H1 (cell line): ENCODE data around the gene PLAAT2. TPM values are rescaled to one million over a fixed set of nuclear protein-coding genes. Genes with fewer than 3 reads are reported as not detected.

Source experiments
- CTCF ChIA-PET: fragments of 300-600 bp; sonication (Branson Sonifier 250); formaldehyde crosslinking; loops from one replicate; lab custom pipeline; 2021; ENCODE audit not compliant: partially characterized antibody; lab: Charles Lee
- POLR2A ChIA-PET: fragments of 300-600 bp; sonication (Branson Sonifier 250); formaldehyde crosslinking; loops from one replicate; lab custom pipeline; 2021; ENCODE audit warnings: inconsistent platforms; ENCODE audit not compliant: partially characterized antibody; lab: Charles Lee
- DNase-seq, 2 experiments: peaks; one replicate each; pipeline versions ENCODE4 v3.0.0 to v3.0.0-alpha.2; 2010 to 2022; ENCODE audit warnings: low spot score in 2 of 2, low read depth in 1 of 2, mixed read lengths in 1 of 2
- FAIRE-seq: peaks from 2 replicates; lab custom pipeline; 2011; peaks lifted over from hg19 to GRCh38; lab: Jason Lieb, UNC
- H2AFZ ChIP-seq: 2 replicates; pipeline ENCODE4 v1.8.1; 2012; ENCODE audit warnings: low read length, inconsistent platforms
- H2AK5ac ChIP-seq: 2 replicates; pipeline ENCODE4 v1.6.1; 2013; ENCODE audit warnings: low read depth, low read length
- H2BK120ac ChIP-seq: replicated peaks from 2 replicates; pipeline ENCODE3; 2013; ENCODE audit warnings: low read depth, low read length, inconsistent platforms
- H2BK12ac ChIP-seq: 2 replicates; pipeline ENCODE4 v1.6.1; 2013; ENCODE audit warnings: low read depth, low read length
- H2BK15ac ChIP-seq: 2 replicates; pipeline ENCODE4 v1.6.1; 2013; ENCODE audit warnings: low read length
- H2BK20ac ChIP-seq: 2 replicates; pipeline ENCODE4 v1.6.1; 2013; ENCODE audit warnings: low read length
- H2BK5ac ChIP-seq: 2 replicates; pipeline ENCODE4 v1.6.1; 2013; ENCODE audit warnings: low read depth, low read length
- H3K14ac ChIP-seq: 2 replicates; pipeline ENCODE4 v1.6.1; 2013; ENCODE audit warnings: inconsistent platforms; ENCODE audit not compliant: insufficient read length
- H3K18ac ChIP-seq: 2 replicates; pipeline ENCODE4 v1.6.1; 2013; ENCODE audit warnings: low read length; ENCODE audit errors: extremely low read depth
- H3K23ac ChIP-seq: 2 replicates; pipeline ENCODE4 v1.6.1; 2013; ENCODE audit warnings: inconsistent platforms; ENCODE audit not compliant: insufficient read length
- H3K23me2 ChIP-seq: 2 replicates; pipeline ENCODE4 v1.6.1; 2013; ENCODE audit warnings: low read depth, low read length
- H3K27ac ChIP-seq: 2 replicates; pipeline ENCODE4 v1.6.1; 2011; ENCODE audit warnings: low read depth, low read length, inconsistent platforms
- H3K27me3 ChIP-seq, 4 experiments: replicated peaks in 1 of 4; 1 replicate in 1 of 4; 2 replicates in 3 of 4; pipeline versions ENCODE4 v1.6.1 to v1.8.1; 2011 to 2013; ENCODE audit warnings: low read length in 3 of 4, mild to moderate bottlenecking in 3 of 4, inconsistent platforms in 2 of 4, mixed read lengths in 2 of 4, moderate library complexity in 1 of 4; ENCODE audit not compliant: control insufficient read depth in 3 of 4, insufficient read depth in 3 of 4; ENCODE audit errors: extremely low read depth in 1 of 4
- H3K36me3 ChIP-seq, 4 experiments: 2 replicates each; pipeline versions ENCODE4 v1.6.1 to v1.8.1; 2011 to 2013; ENCODE audit warnings: mild to moderate bottlenecking in 4 of 4, low read length in 3 of 4, moderate library complexity in 2 of 4, control low read depth in 1 of 4, inconsistent platforms in 1 of 4; ENCODE audit not compliant: insufficient read depth in 4 of 4, control insufficient read depth in 2 of 4
- H3K4ac ChIP-seq: replicated peaks from 2 replicates; pipeline ENCODE3; 2013; ENCODE audit warnings: low read length, low read depth, mixed read lengths, inconsistent platforms; ENCODE audit not compliant: insufficient read length
- H3K4me1 ChIP-seq, 4 experiments: replicated peaks in 1 of 4; 1 replicate in 1 of 4; 2 replicates in 3 of 4; pipeline versions ENCODE4 v1.6.1 to v1.8.1; 2011 to 2013; ENCODE audit warnings: low read length in 3 of 4, inconsistent platforms in 2 of 4, mixed read lengths in 1 of 4; ENCODE audit not compliant: insufficient read depth in 4 of 4, control insufficient read depth in 3 of 4
- H3K4me2 ChIP-seq, 2 experiments: 2 replicates each; pipeline versions ENCODE4 v1.6.1 to v1.8.1; 2011 to 2013; ENCODE audit warnings: low read depth in 2 of 2, low read length in 2 of 2, control low read depth in 1 of 2, inconsistent platforms in 1 of 2, mild to moderate bottlenecking in 1 of 2; ENCODE audit not compliant: insufficient read depth in 1 of 2
- H3K4me3 ChIP-seq, 4 experiments: fragments of 200-600, 300-600 bp in 1 of 4; sonication (generic), shearing (Covaris generic), sonication (Bioruptor Twin) in 1 of 4; 2 replicates each; pipeline versions ENCODE4 v1.5.1 to v1.8.1; 2011 to 2016; ENCODE audit warnings: low read length in 4 of 4, low read depth in 3 of 4, control low read depth in 2 of 4, inconsistent platforms in 2 of 4, mild to moderate bottlenecking in 2 of 4, mixed read lengths in 1 of 4, moderate library complexity in 1 of 4; ENCODE audit not compliant: insufficient read depth in 2 of 4; ENCODE audit errors: extremely low read depth in 1 of 4
- H3K56ac ChIP-seq: replicated peaks from 2 replicates; pipeline ENCODE3; 2013; ENCODE audit warnings: low read depth, mild to moderate bottlenecking, mixed read lengths, low read length, inconsistent platforms; ENCODE audit not compliant: insufficient read length
- H3K79me1 ChIP-seq: 2 replicates; pipeline ENCODE4 v1.6.1; 2013; ENCODE audit warnings: low read depth, low read length, control low read depth
- H3K79me2 ChIP-seq, 2 experiments: 2 replicates each; pipeline versions ENCODE4 v1.6.1 to v1.8.1; 2012 to 2013; ENCODE audit warnings: low read length in 2 of 2, mild to moderate bottlenecking in 2 of 2, inconsistent platforms in 1 of 2; ENCODE audit not compliant: insufficient read depth in 2 of 2, control insufficient read depth in 1 of 2
- H3K9ac ChIP-seq, 4 experiments: replicated peaks in 1 of 4; 1 replicate in 1 of 4; 2 replicates in 3 of 4; pipeline versions ENCODE4 v1.6.1 to v1.8.1; 2011 to 2013; ENCODE audit warnings: low read depth in 3 of 4, low read length in 3 of 4, control low read depth in 2 of 4, mild to moderate bottlenecking in 2 of 4, moderate library complexity in 2 of 4, inconsistent platforms in 1 of 4; ENCODE audit errors: extremely low read depth in 1 of 4
- H3K9me3 ChIP-seq, 2 experiments: 2 replicates each; pipeline versions ENCODE4 v1.6.1 to v1.8.1; 2012 to 2013; ENCODE audit warnings: mild to moderate bottlenecking in 2 of 2, moderate library complexity in 2 of 2, control low read depth in 1 of 2, inconsistent platforms in 1 of 2, low read depth in 1 of 2, low read length in 1 of 2, mixed read lengths in 1 of 2; ENCODE audit not compliant: insufficient read depth in 2 of 2
- H4K20me1 ChIP-seq, 2 experiments: replicated peaks in 1 of 2; 2 replicates each; pipeline versions ENCODE3 to v1.8.1; 2011 to 2013; ENCODE audit warnings: inconsistent platforms in 2 of 2, low read length in 2 of 2, mild to moderate bottlenecking in 1 of 2; ENCODE audit not compliant: insufficient read depth in 2 of 2, control insufficient read depth in 1 of 2
- H4K5ac ChIP-seq: 2 replicates; pipeline ENCODE4 v1.6.1; 2013; ENCODE audit warnings: low read length, low read depth, mixed read lengths, inconsistent platforms; ENCODE audit not compliant: insufficient read length
- H4K8ac ChIP-seq: 2 replicates; pipeline ENCODE4 v1.8.0; 2013; ENCODE audit warnings: mild to moderate bottlenecking, moderate library complexity, low read length, inconsistent platforms; ENCODE audit not compliant: insufficient read depth; ENCODE audit errors: extremely low read depth
- H4K91ac ChIP-seq: replicated peaks from 2 replicates; pipeline ENCODE3; 2013; ENCODE audit warnings: low read length, mixed read lengths, inconsistent platforms; ENCODE audit not compliant: insufficient read length
- ATF2 ChIP-seq: IDR thresholded peaks from 2 replicates; pipeline ENCODE4 v1.6.1; 2012; ENCODE audit warnings: low read length, inconsistent platforms
- SP4 ChIP-seq: IDR thresholded peaks from 2 replicates; pipeline ENCODE4 v1.6.1; 2012; ENCODE audit warnings: low read length, inconsistent platforms
- WGBS, 2 experiments: shearing (Covaris generic) in 1 of 2; methylation state at CpG; one replicate each; pipeline versions ENCODE4 v1.1.6 to v1.1.7; 2013 to 2015; ENCODE audit warnings: low lambda C conversion rate in 2 of 2, mixed read lengths in 2 of 2, inconsistent platforms in 1 of 2, low coverage in 1 of 2, missing lambda C conversion rate in 1 of 2; ENCODE audit not compliant: insufficient replicate concordance in 2 of 2, insufficient coverage in 1 of 2, insufficient read length in 1 of 2; ENCODE audit errors: extremely low coverage in 1 of 2, missing lambda C conversion rate in 1 of 2; 5-methylcytosine and 5-hydroxymethylcytosine counted together
- polyA plus RNA-seq, 7 experiments: library from polyadenylated mRNA; depleted of rRNA in 3 of 7; stranded (reverse) in 5 of 7; unstranded in 2 of 7; fragments of >200 nt in 5 of 7; fragments of 200-250 nt in 2 of 7; gene quantifications; 1 replicate in 5 of 7; 2 replicates in 1 of 7; 4 replicates in 1 of 7; pipeline versions ENCODE4 v1.2.1 to v1.2.3, GENCODE V29; 2011 to 2013; ENCODE audit warnings: missing spikeins in 2 of 7, mixed read lengths in 2 of 7
- total RNA-seq: library from RNA; stranded (reverse); fragmentation: NEBNext Ultra II Directional; extraction: Animal tissue kit (Norgen Biotek cat#: 25700); gene quantifications from 2 replicates; pipeline ENCODE4 v1.2.1, GENCODE V29; 2021

The PLAAT2 gene
- total and polyA plus RNA-seq, 2 of the 8 experiments (the other 6 are each of a cell fraction or from before 2014, with no cell fraction given): 0.39 TPM; not detected in 1

GRCh38 chr11:63558459-63559157 lies 4.6 kb downstream of the PLAAT2 start:
- H3K36me3 ChIP-seq: no peaks in the 10 kb centered on the region
- 89% methylated on average over 7 of the region's 7 CpGs; no CpG with 5 or more reads in 1 of the 2 experiments for WGBS, 2 experiments
- H2AFZ ChIP-seq: no peak overlapping the region; the same call in 1 of the 2 replicates
- no peaks in the 10 kb centered on the region for H3K9me3 ChIP-seq
- H3K14ac ChIP-seq: no peak overlapping the region
- no peak overlapping the region for H4K5ac ChIP-seq
- H3K9ac ChIP-seq: 0 out of 7 replicates have a peak overlapping the region, but pooled peaks of 1 of the 4 experiments have one; percentile 10
- no peaks in the 10 kb centered on the region; the same call in 1 of the 2 replicates for H3K23me2 ChIP-seq
- 0 out of 2 replicates have a peak overlapping the region, but pooled peaks have one; percentile 2 for H2BK20ac ChIP-seq
- H2BK120ac ChIP-seq: no peak overlapping the region
- no peak overlapping the region for H3K4ac ChIP-seq
- no peak overlapping the region for H3K4me3 ChIP-seq
- no peaks in the 10 kb centered on the region for H3K27me3 ChIP-seq
- no peaks in the 10 kb centered on the region for H3K79me1 ChIP-seq
- H2BK5ac ChIP-seq: peak overlapping the region; percentile 63; the same call in 1 of the 2 replicates
- FAIRE-seq (no peak), DNase-seq (no peak)
- no peak overlapping the region for H3K27ac ChIP-seq
- H3K56ac ChIP-seq: no peak overlapping the region
- no peaks in the 10 kb centered on the region for H3K79me2 ChIP-seq
- peak overlapping the region; percentile 77; the same call in 1 of the 2 replicates for H2BK12ac ChIP-seq
- peak overlapping the region; percentile 43; the same call in 1 of the 2 replicates for H2AK5ac ChIP-seq
- no peak overlapping the region for H3K23ac ChIP-seq
- no peaks in the 10 kb centered on the region for H4K20me1 ChIP-seq
- H4K91ac ChIP-seq: peak overlapping the region; percentile 57
- CTCF ChIA-PET: interaction anchor here (0.7 to 2.9 kb wide), 4 partner anchors 18 to 79 kb away, joined by 3 to 11 read pairs (median 4); partner anchors contain the start of gene PLAAT4
- POLR2A ChIA-PET: interaction anchor here (0.9 kb wide), 1 partner anchor 9 kb away, joined by 3 read pairs; no protein-coding TSS in a partner anchor
- peaks cover 0 to 7% (median 2%) of the 10 kb centered on the region in 4 experiments; a peak in 3 of 7 replicates for H3K4me1 ChIP-seq
- no peak overlapping the region for H3K4me2 ChIP-seq
- H4K8ac ChIP-seq: no peak overlapping the region
- H3K18ac ChIP-seq: no peak overlapping the region
- 0 out of 2 replicates have a peak overlapping the region, but pooled peaks have one; percentile 22 for H2BK15ac ChIP-seq
- TF ChIP-seq ATF2: no peak
- no peak for TF ChIP-seq SP4
